NAMALWA (cell line): Measurements from ENCODE around the gene NFIC.

Experiments used
- DNase-seq: peaks from one replicate; pipeline ENCODE4 v3.0.0-alpha.2; 2015; ENCODE audit warnings: low spot score

Gene NFIC

DNA sequence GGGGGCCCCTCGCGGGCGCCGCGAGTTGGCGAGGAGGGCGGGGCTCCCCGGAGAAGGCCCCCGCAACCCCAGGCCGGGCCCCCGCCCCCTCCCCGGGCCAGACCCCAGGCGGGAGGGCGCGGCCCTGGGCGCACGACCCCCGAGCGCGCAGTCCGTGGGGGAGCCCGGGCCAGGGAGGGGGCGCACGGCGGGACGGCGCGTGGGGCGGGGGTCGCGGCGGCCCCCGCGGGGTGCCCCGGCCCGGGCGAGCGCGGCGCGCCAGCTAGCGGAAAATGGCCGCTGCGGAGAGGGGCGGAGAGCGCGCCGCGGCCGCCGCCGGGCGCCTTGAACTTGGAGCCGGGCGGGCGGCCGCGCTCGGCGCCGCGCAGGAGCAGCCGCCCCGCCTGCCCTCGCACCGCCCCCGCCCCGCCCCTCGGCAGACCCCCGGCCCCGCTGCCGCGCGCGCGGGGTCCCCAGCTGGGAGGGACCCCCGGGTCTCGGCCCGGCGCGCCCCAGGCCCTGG, 6.4 kb upstream of the NFIC start:
- no peak for DNase-seq

DNA sequence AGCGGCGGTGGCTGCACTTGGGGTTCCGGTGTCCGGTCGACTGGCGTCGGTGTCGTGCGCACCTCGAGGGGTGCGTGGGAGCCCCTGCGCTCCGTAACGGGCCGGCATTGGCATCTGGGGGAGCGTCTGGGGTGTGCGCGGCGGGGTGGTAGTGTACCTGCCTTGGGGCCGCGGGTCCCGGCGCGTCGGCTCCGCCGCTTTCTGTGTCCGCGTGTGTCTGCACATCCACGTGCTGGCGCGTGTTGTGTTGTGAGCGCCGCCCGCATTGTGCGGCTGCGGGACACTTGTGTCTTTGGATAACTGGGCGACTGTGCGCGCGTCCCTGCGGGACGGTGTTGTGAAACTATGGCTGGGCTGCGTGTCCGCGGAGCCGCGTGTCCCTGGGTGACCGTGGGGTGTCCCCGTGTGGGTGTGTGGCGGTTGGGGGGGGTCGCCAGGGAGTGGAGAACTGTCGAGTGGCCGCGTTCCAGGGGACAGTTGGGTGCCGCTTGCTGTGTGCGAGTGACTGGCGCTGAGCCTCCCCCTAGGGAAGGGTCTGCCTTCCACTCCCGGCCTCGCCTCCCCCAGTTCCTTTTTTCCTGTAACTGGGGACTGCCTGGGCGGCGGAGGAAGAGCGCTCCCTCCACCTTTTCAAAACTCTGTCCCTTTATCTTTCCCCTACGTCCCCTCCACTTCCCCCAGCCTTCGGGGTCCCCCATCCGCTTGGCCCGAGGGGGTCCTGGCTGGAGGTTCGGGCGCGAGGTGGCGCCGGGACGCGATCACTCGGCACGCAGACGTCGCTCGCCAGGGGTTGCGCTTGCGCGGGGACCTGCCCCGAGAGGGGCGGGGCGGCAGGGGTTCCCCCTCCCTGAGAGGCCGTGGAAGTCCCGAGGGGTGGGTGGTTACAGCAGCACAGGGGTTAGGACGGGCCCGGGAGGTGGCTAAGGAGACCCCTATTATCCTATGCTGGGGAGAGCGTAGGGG, 5.7 kb upstream of the NFIC start:
- no peak for DNase-seq

DNA sequence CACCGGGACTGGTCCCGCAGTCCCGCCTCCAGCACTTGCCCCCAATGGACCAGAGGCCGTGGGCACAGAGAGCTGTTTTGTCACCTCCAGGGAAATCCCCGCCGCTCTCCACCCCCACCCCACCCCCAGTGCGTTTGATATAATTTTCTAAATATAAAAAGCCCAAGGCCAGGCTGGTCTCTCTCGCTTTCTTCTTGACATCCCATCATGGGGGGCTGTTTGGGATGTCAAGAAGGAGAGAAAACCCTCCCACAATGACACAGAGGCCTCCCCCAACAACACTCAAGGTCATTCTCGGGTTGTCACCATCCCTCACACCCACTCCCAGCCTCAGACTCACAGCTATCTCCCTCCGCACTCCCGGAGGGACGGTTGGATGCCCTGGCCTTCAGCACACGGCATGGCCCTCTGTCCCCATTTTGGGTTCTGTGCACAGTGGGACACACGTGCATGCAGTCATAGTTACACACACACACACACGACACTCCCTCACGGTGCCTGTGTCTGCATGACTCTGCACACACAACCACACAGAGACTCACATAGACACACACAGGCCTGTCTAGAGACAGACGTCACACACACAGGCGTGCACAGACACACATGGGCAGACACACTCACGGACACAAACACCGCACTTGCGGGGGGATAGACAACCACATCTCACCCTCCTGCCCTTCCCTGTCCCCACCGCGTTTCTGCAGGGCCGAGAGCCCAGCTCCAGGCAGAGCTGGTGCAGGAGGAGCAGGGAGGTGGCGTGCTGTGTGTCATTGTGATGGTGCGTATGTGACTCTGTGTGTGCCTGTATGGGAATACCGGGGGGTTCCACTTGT, 4.8 kb upstream of the NFIC start:
- DNase-seq: no peak

DNA sequence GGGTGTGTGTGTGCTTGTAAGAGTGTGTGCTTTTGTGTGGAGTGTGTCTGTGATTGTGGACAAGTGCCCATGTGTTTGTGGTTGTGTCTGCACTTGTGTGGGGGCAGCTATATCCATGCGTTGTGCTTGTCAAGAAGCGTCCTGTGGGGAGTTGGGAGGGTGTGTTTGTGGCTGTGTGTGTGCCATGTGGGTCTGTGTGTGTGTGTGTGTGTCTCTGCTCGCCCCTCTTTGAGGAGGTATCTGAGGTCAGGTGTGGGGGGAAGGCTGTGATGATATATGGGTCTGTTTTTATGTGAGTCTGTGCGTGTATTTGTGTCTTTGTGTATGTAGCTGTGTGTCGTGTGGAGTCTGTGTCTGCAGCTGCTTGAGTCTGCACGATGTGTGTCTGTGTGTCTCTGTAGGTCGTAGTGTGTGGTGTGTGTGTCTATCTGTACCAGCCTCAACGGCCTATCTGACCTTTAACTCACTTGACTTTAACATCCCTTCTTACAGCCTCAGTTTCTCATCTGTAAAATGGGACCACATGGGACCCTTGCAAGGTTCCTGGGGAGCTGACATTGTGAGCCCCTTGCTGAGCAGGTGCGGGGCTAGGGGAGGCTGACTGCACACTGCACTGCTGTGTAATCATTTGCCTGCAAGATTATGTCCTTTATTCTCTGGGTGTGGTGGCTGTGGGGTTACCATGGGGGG, 4.0 kb upstream of the NFIC start:
- DNase-seq: no peak

DNA sequence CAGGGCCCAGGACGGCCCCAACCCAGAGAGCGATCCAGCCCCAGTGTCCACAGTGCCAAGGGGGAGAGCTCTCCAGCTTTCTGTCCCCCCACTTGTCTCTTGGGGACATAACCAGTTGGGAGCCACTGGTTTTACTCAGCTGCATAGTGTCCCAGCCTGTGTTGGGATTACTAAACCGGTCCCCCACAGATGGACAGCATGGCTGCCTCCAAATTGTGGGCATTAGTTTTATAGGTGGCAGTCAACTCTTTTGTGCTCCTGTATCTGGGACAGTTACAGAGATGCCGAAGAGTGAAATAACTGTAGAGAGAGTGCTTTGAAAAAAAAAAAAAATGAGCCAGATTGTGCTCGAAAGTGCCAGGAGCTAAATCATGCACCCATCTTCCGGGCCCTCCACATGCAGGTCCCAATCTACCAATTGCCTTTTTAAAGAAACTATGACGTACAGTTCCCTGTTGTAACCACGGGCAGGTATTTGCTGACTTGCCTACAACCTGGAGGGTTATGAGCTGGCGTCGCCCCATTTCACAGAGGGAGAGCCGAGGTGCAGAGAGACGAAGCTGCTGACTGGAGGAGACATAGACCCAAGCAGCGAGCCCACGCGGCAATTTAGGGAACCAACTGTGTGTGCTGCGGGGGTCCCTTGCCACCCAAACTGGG, 2.4 kb upstream of the NFIC start:
- no peak for DNase-seq

DNA sequence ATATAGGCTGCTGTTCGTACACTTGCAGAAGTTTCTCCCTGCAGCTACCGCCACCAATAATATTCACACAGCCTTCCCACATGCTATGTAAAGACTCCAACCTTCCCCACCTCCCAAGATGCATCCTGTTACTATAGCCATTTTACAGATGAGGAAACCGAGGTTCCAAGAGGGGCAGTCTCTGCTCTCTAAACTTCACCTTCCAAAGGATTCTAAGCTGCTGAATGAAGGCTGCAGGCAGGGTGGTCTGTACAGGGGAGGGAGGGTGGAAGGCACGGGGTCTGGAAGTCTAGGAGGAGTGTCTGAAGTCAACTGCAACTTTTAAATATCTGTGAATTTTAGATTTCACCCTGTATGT, 1.9 kb upstream of the NFIC start:
- DNase-seq: no peak

DNA sequence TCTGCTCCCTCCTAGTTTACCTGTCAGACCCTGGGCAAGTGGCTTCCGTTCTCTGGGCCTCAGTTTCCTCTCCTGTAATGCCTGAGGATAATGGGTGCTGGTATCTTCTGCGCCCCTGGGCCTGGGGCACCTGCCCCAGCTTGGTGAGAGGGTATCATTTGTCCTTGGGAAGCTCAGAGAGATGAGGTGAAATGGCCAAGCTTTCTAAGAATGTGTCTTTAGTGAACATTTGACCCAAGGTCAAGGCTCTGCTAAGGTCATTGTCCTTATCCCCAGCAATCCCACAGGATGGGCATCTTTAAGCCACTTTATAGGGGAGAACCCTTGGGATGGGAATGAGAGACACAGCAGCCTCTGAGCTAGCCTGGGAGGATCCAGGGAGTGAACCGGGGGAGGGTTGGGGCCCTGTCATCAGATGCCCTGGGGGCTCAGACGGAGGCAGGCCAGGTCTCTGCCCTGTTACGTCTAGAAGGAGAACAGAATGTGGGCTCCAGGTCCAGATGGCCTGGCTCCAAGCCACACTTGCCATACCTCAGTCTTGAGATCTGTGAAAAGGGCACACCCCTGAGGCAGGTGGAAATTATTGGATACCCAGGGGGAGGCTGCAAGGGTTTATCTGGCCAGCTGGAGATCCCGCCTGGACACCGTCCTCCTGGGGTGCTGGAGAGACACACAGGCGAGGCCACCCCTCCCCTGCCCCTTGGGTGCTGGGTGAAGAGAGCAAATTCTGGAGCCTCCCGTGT, 1.1 kb upstream of the NFIC start:
- no peak for DNase-seq

DNA sequence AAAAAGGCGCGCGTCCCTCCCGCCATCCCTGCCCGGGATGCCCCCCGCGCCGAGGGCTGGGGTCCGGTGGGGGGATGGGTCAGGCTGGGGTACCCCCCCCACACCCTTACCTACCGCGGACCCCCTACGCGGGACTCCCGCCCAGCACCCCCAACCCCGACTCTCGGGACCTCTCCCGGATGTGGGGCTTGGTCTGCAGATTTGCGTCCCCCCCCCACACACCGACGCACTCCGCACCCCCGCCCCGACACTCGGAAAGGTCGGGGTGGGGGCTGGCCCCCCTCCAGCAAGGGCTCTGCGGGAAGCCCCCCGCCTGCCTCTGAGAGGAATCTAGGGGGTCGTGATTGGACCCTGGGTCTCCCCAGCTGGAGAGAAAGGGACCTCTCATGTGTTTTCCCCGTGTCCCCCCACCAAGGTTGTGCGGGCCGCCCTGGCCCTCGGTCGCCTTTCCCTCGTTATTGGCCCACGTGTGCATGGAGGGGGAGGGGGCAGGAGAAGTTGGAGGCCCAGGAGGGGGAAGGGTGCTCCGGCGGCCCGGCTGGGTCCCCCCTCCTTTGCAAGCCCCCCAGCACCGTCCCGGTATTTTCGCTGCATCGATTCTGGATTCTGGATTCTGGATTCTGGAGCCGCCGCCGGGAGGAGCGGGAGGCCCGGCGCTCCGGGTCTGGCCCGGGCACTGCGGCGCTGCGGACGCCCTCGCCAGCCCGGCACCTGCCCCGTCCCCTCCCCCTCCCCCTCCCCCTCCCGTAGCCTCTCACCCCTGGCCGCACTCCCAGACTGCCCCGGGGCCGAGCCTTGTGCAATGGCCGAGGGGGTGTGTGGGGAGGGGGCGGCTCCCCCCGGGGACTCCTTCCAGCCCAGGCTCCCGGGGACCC, 607 bp downstream of the NFIC start:
- no peak for DNase-seq

DNA sequence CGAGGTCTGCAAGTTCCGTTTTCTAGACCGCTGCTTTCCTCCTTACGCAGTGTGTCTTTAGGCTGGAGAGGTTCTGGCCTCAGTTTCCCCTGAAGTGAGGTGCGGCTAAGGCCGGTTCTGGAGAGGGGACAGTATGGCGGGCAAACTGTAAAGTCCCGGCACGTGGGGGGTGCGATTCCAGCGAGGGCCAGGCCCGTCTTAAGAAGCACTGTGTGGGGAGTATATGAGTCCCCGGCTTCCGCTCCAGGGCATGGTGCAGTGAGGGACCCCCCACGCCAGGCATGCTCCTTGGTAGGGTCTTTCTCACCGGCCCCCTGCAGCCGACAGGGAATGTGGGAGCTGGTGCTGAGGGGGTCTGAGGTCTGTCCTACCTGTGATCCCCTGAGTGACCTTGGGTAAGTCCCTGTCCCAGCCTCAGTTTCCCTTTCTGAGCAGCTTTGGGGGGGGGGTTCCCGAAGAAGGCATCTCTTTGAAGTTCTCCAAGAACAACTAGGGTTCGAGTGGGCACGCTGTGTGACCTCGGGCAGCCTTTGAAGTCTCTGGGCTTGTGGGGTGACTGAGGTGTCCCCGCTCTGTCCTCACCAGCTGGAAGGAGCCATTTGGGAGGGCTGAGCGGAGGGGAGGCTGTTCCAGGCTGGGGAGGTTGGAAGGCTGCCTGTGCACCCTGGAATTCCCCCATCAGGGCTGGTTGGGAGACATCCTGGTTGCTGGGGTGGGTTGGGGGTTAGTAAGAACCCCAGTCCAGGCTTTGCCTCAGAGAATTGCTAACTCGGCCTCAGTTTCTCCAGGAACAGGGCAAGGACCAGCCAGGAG, 1.5 kb downstream of the NFIC start:
- no peak for DNase-seq

DNA sequence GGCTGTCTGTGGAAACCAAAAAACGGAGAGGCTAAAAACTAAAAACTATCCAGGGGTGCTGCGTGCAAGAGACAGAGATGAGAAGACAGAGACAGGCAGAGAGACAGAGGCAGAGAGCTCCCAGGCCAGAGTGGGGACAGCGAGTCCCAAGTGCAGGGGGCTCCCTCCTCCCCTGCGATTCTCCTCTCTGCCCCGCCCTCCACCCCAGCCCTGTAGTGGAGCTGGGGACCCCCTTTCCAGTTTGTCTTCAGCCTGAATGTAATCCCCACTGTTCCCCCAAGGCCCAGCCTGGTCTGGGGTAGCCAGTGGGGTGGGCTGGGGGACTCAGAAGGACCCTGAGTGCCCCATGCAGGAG, 2.0 kb downstream of the NFIC start:
- DNase-seq: no peak

DNA sequence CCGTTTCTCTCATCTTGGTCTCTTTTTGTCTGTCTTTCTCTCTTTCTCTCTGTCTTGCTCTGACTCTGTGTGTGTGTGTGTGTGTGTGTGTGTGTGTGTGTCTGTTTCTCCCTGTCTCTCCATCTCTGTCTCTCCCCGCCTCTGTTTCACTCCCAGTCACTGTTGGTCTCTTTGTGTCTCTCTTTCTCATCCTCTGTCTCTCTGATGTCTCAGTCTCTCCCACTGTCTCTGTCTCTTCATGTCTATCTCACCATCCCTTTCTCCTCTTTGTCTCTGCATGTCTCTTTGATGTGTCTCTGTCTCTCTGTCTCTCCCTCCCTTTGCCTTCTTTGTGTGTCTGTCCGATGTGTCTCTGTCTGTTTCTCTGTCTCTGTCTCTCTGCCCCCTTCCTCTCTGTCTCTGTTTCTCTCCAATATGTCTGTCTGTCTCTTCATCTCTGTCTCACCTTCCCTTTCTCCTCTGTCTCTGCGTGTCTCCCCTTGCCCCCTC, 2.5 kb downstream of the NFIC start:
- DNase-seq: no peak

DNA sequence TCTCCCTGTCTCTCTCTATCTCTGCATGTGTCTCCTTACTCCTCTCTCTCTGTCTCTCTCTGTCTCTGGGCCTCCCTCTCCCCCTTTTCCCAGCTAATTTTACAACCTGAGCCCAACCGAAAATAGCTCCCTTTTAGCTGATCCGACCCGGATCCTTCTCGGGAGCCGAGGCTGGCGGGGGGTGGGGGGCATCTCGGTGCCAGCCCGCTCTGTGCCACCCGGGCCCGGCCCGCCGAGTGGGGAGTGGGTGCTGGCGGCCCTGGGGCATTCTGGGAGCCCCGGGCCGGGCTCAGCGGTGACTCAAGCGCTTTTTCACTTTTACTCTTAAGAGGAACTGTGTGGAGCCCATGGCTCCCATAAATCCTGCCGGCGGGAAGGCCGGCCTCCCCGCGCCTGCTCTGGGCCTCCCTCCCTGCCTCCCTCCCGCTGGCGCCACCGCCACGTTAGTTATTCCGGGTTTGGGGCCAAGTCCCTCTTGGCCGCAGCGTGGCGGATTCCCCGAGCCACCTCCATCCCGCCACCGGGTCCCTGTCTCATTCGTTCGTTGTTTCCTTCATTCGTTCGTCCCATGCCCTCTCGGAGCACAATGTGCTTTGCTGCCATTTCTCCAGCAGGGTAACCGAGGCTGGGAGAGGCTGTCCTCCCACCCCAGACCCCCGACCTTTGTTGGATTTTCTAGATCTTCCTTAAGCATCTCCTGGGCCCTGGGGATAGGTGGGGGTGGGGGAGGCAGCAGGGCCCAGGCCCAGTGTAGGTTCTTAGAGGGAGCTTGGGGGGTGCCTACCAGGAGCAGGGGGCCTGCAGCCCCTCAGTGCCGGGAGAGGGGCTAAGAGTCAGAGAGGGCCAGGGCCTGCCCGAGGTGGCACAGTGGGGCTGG, 3.2 kb downstream of the NFIC start:
- DNase-seq: no peak

DNA sequence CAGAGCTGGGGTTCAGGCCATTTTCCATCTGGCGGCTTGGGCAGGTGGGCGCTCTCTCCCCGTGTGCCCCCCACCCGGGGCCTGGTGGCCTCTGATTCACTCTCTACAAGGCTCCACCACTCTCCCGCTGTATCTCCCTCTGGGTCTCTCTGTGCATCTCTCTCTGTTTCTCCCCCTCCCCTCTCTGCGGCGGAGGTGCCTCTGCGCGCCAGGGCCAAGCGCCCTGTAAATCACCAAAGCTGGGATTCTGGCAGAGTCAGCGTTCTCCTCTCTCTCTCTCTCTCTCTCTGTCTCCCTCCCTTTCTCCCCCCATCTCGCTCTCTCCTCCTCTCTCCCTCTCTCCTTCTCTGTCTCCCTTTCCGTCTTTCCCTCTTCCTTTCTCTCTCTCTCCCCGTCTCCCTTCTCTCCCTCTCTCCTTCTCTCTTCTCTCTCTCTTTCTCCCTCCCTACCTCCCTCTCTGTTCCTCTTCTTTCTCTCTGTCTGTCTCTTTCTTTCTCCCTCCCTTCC, 3.9 kb downstream of the NFIC start:
- no peak for DNase-seq

DNA sequence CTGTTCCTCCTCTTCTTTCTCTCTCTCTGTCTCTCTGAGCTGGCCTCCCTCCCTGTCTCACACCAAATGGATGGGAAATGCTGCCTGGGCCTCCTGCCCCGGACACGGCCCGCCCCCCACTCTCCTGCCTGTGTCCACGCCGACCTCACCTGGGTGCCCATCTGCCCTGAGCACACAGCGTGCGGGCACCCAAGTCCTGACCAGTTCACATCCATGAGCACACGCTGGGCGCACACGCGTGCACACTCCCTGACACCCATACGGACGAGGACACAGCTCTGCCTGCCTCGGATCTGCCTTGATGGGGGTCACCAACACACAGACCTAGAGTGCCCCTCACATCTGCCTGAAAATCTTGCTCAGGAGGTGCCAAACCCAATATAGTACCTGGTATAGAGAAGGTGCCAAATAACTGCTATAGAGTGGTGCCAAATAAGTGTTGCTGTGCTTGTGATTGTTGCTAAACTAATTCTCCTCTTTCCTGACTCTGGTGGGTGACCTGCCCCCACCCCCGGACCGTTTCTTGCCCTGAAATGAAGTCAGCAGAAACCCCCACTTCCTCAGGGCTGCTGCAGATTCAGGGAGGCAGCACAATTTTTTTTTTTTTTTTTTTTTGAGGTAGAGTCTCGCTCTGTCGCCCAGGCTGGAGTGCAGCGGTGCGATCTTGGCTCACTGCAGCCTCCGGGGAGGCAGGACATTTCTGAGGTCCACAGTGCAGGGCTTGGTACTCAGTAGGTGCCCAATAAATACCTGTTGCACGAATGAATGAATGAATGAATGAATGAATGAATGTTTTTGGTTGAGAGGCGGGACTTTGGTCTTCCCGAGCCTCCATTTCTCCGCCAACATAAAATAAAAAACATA, 4.6 kb downstream of the NFIC start:
- no peak for DNase-seq

DNA sequence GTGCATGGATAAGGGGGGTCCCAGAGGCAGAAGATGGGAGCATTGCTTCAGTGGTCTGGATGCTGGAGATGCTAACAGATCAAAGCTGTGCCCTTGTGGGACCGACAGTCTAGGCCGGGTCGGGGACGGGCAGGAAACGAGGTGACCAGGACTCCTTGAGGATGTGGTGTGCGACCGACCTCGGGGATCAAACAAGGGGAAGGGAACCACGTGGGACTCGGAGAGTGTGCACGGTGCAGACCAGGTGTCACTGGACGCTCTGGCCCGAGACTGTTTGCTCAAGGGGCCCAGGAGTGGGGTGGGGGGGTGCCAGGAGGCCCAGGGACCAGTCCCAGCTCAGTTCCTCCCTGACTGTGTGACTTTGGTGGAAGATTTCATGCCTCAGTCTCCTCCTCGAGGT, 6.0 kb downstream of the NFIC start:
- DNase-seq: no peak

DNA sequence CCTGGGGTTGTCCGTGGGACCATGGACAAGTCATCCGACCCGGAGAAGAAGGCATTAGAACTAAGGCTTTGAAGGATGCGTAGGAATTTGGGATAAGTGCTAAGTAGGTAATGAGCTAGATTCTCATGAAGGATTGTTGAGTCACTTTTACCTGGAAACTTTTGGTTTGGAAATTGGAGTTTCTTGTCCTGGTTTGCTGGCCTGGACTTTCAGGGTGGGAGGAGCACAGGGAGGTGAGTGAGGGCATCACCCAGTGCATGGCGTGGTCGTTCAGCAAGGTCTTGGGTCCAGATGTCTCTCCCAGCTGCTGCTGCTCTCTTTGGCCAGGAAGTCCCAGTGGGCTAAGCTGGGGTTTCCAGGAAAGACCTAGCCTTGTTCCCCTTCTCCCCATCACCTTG, 7.6 kb downstream of the NFIC start:
- no peak for DNase-seq
